Glutamatergic neuron (in vitro differentiated cells): ENCODE data around the gene MLKL. TPM values are rescaled to one million over a fixed set of nuclear protein-coding genes. Genes with fewer than 3 reads are reported as not detected.

ENCODE experiments used
- DNase-seq: peaks from one replicate; pipeline ENCODE4 v3.0.0; 2022
- H3K27ac Mint-ChIP-seq: one replicate; pipeline ENCODE4 v1.8.0; 2020; ENCODE audit warnings: mild to moderate bottlenecking, mixed read lengths, inconsistent platforms; ENCODE audit not compliant: unreplicated experiment
- H3K27me3 Mint-ChIP-seq: one replicate; pipeline ENCODE4 v1.8.0; 2020; ENCODE audit warnings: mild to moderate bottlenecking, moderate library complexity, mixed read lengths, inconsistent platforms; ENCODE audit not compliant: unreplicated experiment
- H3K36me3 Mint-ChIP-seq: one replicate; pipeline ENCODE4 v1.8.0; 2020; ENCODE audit warnings: mild to moderate bottlenecking, mixed read lengths, inconsistent platforms; ENCODE audit not compliant: unreplicated experiment
- H3K4me1 Mint-ChIP-seq: one replicate; pipeline ENCODE4 v1.8.0; 2020; ENCODE audit warnings: mild to moderate bottlenecking, low read depth, mixed read lengths, inconsistent platforms; ENCODE audit not compliant: unreplicated experiment
- H3K4me3 Mint-ChIP-seq: one replicate; pipeline ENCODE4 v1.8.0; 2020; ENCODE audit warnings: mild to moderate bottlenecking, mixed read lengths, inconsistent platforms; ENCODE audit not compliant: unreplicated experiment
- H3K9me3 Mint-ChIP-seq: one replicate; pipeline ENCODE4 v1.8.0; 2020; ENCODE audit warnings: mild to moderate bottlenecking, moderate library complexity, mixed read lengths, inconsistent platforms; ENCODE audit not compliant: unreplicated experiment
- CTCF ChIP-seq: fragments of 200-600 bp; sonication (generic); IDR thresholded peaks from one replicate; pipeline ENCODE4 v1.5.0; 2021; ENCODE audit not compliant: partially characterized antibody, unreplicated experiment
- total RNA-seq: library from RNA; stranded (reverse); fragmentation: NEBNext Ultra II Directional; extraction: Animal tissue kit (Norgen Biotek cat#: 25700); gene quantifications from one replicate; pipeline ENCODE4 v1.2.1, GENCODE V29; 2021; ENCODE audit not compliant: unreplicated experiment

Gene MLKL
- total RNA-seq, 1 donor from 2014 or later, result not detected

GRCh38 chr16:74652249-74652648 is 48.4 kb downstream of the MLKL start:
- Mint-ChIP-seq H3K27me3 (no peaks in the 10 kb centered on the region), H3K36me3 (no peaks in the 10 kb centered on the region), H3K4me3 (no peak overlapping the region), H3K27ac (no peak overlapping the region), H3K4me1 (no peaks in the 10 kb centered on the region), H3K9me3 (no peaks in the 10 kb centered on the region)
- DNase-seq, result no peak
- TF ChIP-seq CTCF, result no peak

- Mint-ChIP-seq H3K9me3 (no peaks in the 10 kb centered on the region), H3K27ac (no peak overlapping the region), H3K4me3 (no peak overlapping the region), H3K4me1 (no peaks in the 10 kb centered on the region), H3K27me3 (no peaks in the 10 kb centered on the region), H3K36me3 (no peaks in the 10 kb centered on the region)
- no peak for DNase-seq
- no peak for TF ChIP-seq CTCF
These were observed 48.8 kb downstream of the MLKL start for GRCh38 chr16:74651841-74652240.

GRCh38 chr16:74650966-74651567 is 49.6 kb downstream of the MLKL start:
- H3K4me3 Mint-ChIP-seq, result no peak overlapping the region
- no peak overlapping the region for H3K27ac Mint-ChIP-seq
- H3K4me1 Mint-ChIP-seq, result no peaks in the 10 kb centered on the region
- no peaks in the 10 kb centered on the region for H3K36me3 Mint-ChIP-seq
- no peaks in the 10 kb centered on the region for H3K27me3 Mint-ChIP-seq
- no peaks in the 10 kb centered on the region for H3K9me3 Mint-ChIP-seq
- TF ChIP-seq CTCF, result peak; percentile 74
- DNase-seq, result no peak

- no peaks in the 10 kb centered on the region for H3K36me3 Mint-ChIP-seq
- H3K4me1 Mint-ChIP-seq, result no peaks in the 10 kb centered on the region
- H3K27ac Mint-ChIP-seq, result no peak overlapping the region
- no peak overlapping the region for H3K4me3 Mint-ChIP-seq
- TF ChIP-seq CTCF, result no peak
- no peak for DNase-seq
- no peaks in the 10 kb centered on the region for H3K9me3 Mint-ChIP-seq
- H3K27me3 Mint-ChIP-seq, result no peaks in the 10 kb centered on the region
These were observed 50.7 kb downstream of the MLKL start for GRCh38 chr16:74649839-74650504.

GRCh38 chr16:74641969-74642368 is 58.7 kb downstream of the MLKL start:
- no peaks in the 10 kb centered on the region for H3K36me3 Mint-ChIP-seq
- H3K27me3 Mint-ChIP-seq, result no peaks in the 10 kb centered on the region
- H3K4me1 Mint-ChIP-seq, result no peaks in the 10 kb centered on the region

More at GRCh38 chr16:74641969-74642368, 58.7 kb downstream of the MLKL start:
- H3K27ac Mint-ChIP-seq, result no peak overlapping the region
- no peaks in the 10 kb centered on the region for H3K9me3 Mint-ChIP-seq
- DNase-seq, result no peak
- TF ChIP-seq CTCF, result no peak
- no peak overlapping the region for H3K4me3 Mint-ChIP-seq
